GM12864 (cell line): ENCODE data around the gene ARHGAP11A.
A peak's percentile ranks its signal among the peaks of the same experiment; 100 is the strongest.

Source experiments
- DNase-seq: peaks from one replicate; pipeline ENCODE4 v3.0.0-alpha.2; 2011; ENCODE audit warnings: low read depth
- H3K4me3 ChIP-seq: 2 replicates; pipeline ENCODE4 v1.5.1; 2011; ENCODE audit warnings: mild to moderate bottlenecking, low read depth, low read length, control low read depth
- CTCF ChIP-seq: IDR thresholded peaks from 2 replicates; pipeline ENCODE4 v1.5.1; 2011; ENCODE audit warnings: low read depth, mild to moderate bottlenecking, moderate library complexity, low read length, control low read depth, inconsistent platforms; ENCODE audit errors: missing control alignments

Gene ARHGAP11A

GRCh38 chr15:32670623-32671022 is 55.3 kb downstream of the ARHGAP11A start:
- no peak for TF ChIP-seq CTCF
- H3K4me3 ChIP-seq = no peak overlapping the region
- DNase-seq = no peak

GRCh38 chr15:32671339-32672325 is 56.3 kb downstream of the ARHGAP11A start:
- H3K4me3 ChIP-seq = no peak overlapping the region
- TF ChIP-seq CTCF = no peak
- no peak for DNase-seq

- TF ChIP-seq CTCF = no peak
- no peak for DNase-seq
- H3K4me3 ChIP-seq = no peak overlapping the region
Measured at GRCh38 chr15:32674681-32675080, 59.4 kb downstream of the ARHGAP11A start.

GRCh38 chr15:32675466-32675865 is 60.2 kb downstream of the ARHGAP11A start:
- no peak overlapping the region for H3K4me3 ChIP-seq
- no peak for TF ChIP-seq CTCF
- DNase-seq = no peak

- no peak for DNase-seq
- no peak for TF ChIP-seq CTCF
- no peak overlapping the region for H3K4me3 ChIP-seq
Measured at GRCh38 chr15:32676169-32676568, 60.9 kb downstream of the ARHGAP11A start.

- DNase-seq = no peak
- no peak overlapping the region for H3K4me3 ChIP-seq
- no peak for TF ChIP-seq CTCF
Measured at GRCh38 chr15:32677238-32677750, 62.0 kb downstream of the ARHGAP11A start.

- TF ChIP-seq CTCF = peak; percentile 19
- DNase-seq = no peak
- no peak overlapping the region for H3K4me3 ChIP-seq
Measured at GRCh38 chr15:32679298-32679690, 64.0 kb downstream of the ARHGAP11A start.
